ENCODE measurements around the gene BEND6.
"Not testable (repeated sequence)": the region's sequence is repeated elsewhere in the genome, so short reads cannot be mapped to it uniquely, and the experiment has no call there.

Gene BEND6

GRCh38 chr6:57033228-57033627, 78.3 kb downstream of the BEND6 start:
- peaks cover 37% of the 10 kb centered on the region for H3K27me3 ChIP-seq
- no peak for DNase-seq
- H3K4me1 ChIP-seq, result no peaks in the 10 kb centered on the region
- H3K9me3 ChIP-seq, result no peaks in the 10 kb centered on the region
- TF ChIP-seq CTCF (IDR thresholded peaks at IDR 0.05; ENCODE audit: low read depth, low read length), result no peak
- no peaks in the 10 kb centered on the region for H3K36me3 ChIP-seq
- H3K4me3 ChIP-seq (ENCODE audit: low read depth, low read length), result no peak overlapping the region

- H3K9me3 ChIP-seq, result no peaks in the 10 kb centered on the region
- H3K36me3 ChIP-seq, result no peaks in the 10 kb centered on the region
- no peaks in the 10 kb centered on the region for H3K4me1 ChIP-seq
- no peak for DNase-seq
- no peak for TF ChIP-seq CTCF (IDR thresholded peaks at IDR 0.05; ENCODE audit: low read depth, low read length)
- peaks cover 37% of the 10 kb centered on the region for H3K27me3 ChIP-seq
- no peak overlapping the region for H3K4me3 ChIP-seq (ENCODE audit: low read depth, low read length)
Observed at GRCh38 chr6:57035549-57035948, 80.6 kb downstream of the BEND6 start.

GRCh38 chr6:57038906-57039305, 84.0 kb downstream of the BEND6 start:
- H3K4me3 ChIP-seq (ENCODE audit: low read depth, low read length), result no peak overlapping the region
- no peak for TF ChIP-seq CTCF (IDR thresholded peaks at IDR 0.05; ENCODE audit: low read depth, low read length)
- DNase-seq, result no peak
- H3K4me1 ChIP-seq, result no peaks in the 10 kb centered on the region
- no peaks in the 10 kb centered on the region for H3K9me3 ChIP-seq
- peaks cover 25% of the 10 kb centered on the region for H3K27me3 ChIP-seq
- H3K36me3 ChIP-seq, result no peaks in the 10 kb centered on the region

GRCh38 chr6:57040011-57040410, 85.1 kb downstream of the BEND6 start:
- H3K9me3 ChIP-seq, result no peaks in the 10 kb centered on the region
- TF ChIP-seq CTCF (IDR thresholded peaks at IDR 0.05; ENCODE audit: low read depth, low read length), result no peak
- DNase-seq, result no peak
- no peak overlapping the region for H3K4me3 ChIP-seq (ENCODE audit: low read depth, low read length)
- peaks cover 17% of the 10 kb centered on the region for H3K27me3 ChIP-seq
- no peaks in the 10 kb centered on the region for H3K36me3 ChIP-seq
- no peaks in the 10 kb centered on the region for H3K4me1 ChIP-seq

- not testable (repeated sequence) for H3K4me1 ChIP-seq; H3K27me3 ChIP-seq; DNase-seq; H3K9me3 ChIP-seq; H3K4me3 ChIP-seq (ENCODE audit: low read depth, low read length)
- peaks cover 11% of the 10 kb centered on the region for H3K36me3 ChIP-seq
Observed at GRCh38 chr6:57044061-57044460, 89.2 kb downstream of the BEND6 start.

GRCh38 chr6:57044568-57044967, 89.7 kb downstream of the BEND6 start:
- TF ChIP-seq CTCF (IDR thresholded peaks at IDR 0.05; ENCODE audit: low read depth, low read length), result no peak
- Histone ChIP-seq H3K4me3 (ENCODE audit: low read depth, low read length) (no peak overlapping the region), H3K27me3 (no peaks in the 10 kb centered on the region), H3K9me3 (no peaks in the 10 kb centered on the region), H3K36me3 (peaks cover 16% of the 10 kb centered on the region), H3K4me1 (peaks cover 7% of the 10 kb centered on the region; the same call in 1 of the 2 replicates)
- DNase-seq, result no peak

- H3K4me1 ChIP-seq, H3K9me3 ChIP-seq, H3K27me3 ChIP-seq: not testable (repeated sequence)
- Histone ChIP-seq H3K36me3 (peaks cover 33% of the 10 kb centered on the region), H3K4me3 (ENCODE audit: low read depth, low read length) (peak within 1 kb of the TSS; percentile 75)
- DNase-seq, result peak; percentile 94
Observed at GRCh38 chr6:57046332-57047256, 91.7 kb downstream of the BEND6 start, which contains the start of gene KIAA1586. Gene KIAA1586, plus strand, starts transcription at chr6:57046693. Its CDS starts 63 bp downstream, at chr6:57046756.

GRCh38 chr6:57047257-57047585, 92.3 kb downstream of the BEND6 start:
- not testable (repeated sequence) for H3K4me1 ChIP-seq; H3K27me3 ChIP-seq; DNase-seq; H3K4me3 ChIP-seq (ENCODE audit: low read depth, low read length); H3K9me3 ChIP-seq
- peaks cover 39% of the 10 kb centered on the region for H3K36me3 ChIP-seq

GRCh38 chr6:57047859-57048258, 93.0 kb downstream of the BEND6 start:
- DNase-seq, H3K4me1 ChIP-seq, H3K9me3 ChIP-seq, H3K27me3 ChIP-seq: not testable (repeated sequence)
- Histone ChIP-seq H3K4me3 (ENCODE audit: low read depth, low read length) (peak overlapping the region; percentile 47), H3K36me3 (peaks cover 44% of the 10 kb centered on the region)

All from BE2C (cell line).